Bronchial epithelial cell (primary cell): ENCODE results near the gene CRTC2. TPM values are rescaled to one million over a fixed set of nuclear protein-coding genes. Genes with fewer than 3 reads are reported as not detected.

Source experiments
- DNase-seq: peaks from one replicate; pipeline ENCODE4 v3.0.0-alpha.2; 2010; ENCODE audit warnings: low read depth
- FAIRE-seq: peaks from 2 replicates; lab custom pipeline; 2011; peaks lifted over from hg19 to GRCh38; lab: Jason Lieb, UNC
- H3K27me3 ChIP-seq: 2 replicates; pipeline ENCODE4 v1.5.1; 2011; ENCODE audit warnings: low read length; ENCODE audit not compliant: control insufficient read depth, insufficient read depth
- H3K36me3 ChIP-seq: 2 replicates; pipeline ENCODE4 v1.5.1; 2011; ENCODE audit warnings: low read length; ENCODE audit not compliant: control insufficient read depth, insufficient read depth
- H3K4me3 ChIP-seq: 2 replicates; pipeline ENCODE4 v1.5.1; 2011; ENCODE audit warnings: mild to moderate bottlenecking, low read depth, low read length, control low read depth
- total RNA-seq: library from RNA; depleted of rRNA; stranded (reverse); fragments of >200 nt; gene quantifications from 2 replicates; pipeline ENCODE4 v1.2.1, GENCODE V29; 2014
- TF ChIP-seq, protein P1 (sequence below): IDR thresholded peaks from 2 replicates; pipeline ENCODE4 v1.5.1; 2011; ENCODE audit warnings: mild to moderate bottlenecking, moderate library complexity, low read length, control low read depth, inconsistent platforms; ENCODE audit not compliant: insufficient read depth, severe bottlenecking

CRTC2 gene
- total RNA-seq, 1 donor from 2014 or later, result 2.6 TPM

GRCh38 chr1:153933955-153934354 is 24.5 kb downstream of the CRTC2 start:
- DNase-seq (no peak), FAIRE-seq (no peak)
- Histone ChIP-seq H3K27me3 (no peaks in the 10 kb centered on the region), H3K4me3 (no peak overlapping the region), H3K36me3 (peaks cover 34% of the 10 kb centered on the region)
- TF ChIP-seq, protein P1, sequence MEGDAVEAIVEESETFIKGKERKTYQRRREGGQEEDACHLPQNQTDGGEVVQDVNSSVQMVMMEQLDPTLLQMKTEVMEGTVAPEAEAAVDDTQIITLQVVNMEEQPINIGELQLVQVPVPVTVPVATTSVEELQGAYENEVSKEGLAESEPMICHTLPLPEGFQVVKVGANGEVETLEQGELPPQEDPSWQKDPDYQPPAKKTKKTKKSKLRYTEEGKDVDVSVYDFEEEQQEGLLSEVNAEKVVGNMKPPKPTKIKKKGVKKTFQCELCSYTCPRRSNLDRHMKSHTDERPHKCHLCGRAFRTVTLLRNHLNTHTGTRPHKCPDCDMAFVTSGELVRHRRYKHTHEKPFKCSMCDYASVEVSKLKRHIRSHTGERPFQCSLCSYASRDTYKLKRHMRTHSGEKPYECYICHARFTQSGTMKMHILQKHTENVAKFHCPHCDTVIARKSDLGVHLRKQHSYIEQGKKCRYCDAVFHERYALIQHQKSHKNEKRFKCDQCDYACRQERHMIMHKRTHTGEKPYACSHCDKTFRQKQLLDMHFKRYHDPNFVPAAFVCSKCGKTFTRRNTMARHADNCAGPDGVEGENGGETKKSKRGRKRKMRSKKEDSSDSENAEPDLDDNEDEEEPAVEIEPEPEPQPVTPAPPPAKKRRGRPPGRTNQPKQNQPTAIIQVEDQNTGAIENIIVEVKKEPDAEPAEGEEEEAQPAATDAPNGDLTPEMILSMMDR, result no peak

GRCh38 chr1:153933430-153933829 is 25.0 kb downstream of the CRTC2 start:
- no peaks in the 10 kb centered on the region for H3K27me3 ChIP-seq
- no peak for FAIRE-seq
- TF ChIP-seq, protein P1, result no peak
- no peak for DNase-seq
- no peak overlapping the region for H3K4me3 ChIP-seq
- peaks cover 34% of the 10 kb centered on the region for H3K36me3 ChIP-seq

GRCh38 chr1:153932156-153933131 is 26.0 kb downstream of the CRTC2 start:
- H3K36me3 ChIP-seq, result peaks cover 32% of the 10 kb centered on the region
- H3K4me3 ChIP-seq, result no peak overlapping the region
- DNase-seq, result no peak
- no peaks in the 10 kb centered on the region for H3K27me3 ChIP-seq
- FAIRE-seq, result no peak
- TF ChIP-seq, protein P1, result no peak

DNA sequence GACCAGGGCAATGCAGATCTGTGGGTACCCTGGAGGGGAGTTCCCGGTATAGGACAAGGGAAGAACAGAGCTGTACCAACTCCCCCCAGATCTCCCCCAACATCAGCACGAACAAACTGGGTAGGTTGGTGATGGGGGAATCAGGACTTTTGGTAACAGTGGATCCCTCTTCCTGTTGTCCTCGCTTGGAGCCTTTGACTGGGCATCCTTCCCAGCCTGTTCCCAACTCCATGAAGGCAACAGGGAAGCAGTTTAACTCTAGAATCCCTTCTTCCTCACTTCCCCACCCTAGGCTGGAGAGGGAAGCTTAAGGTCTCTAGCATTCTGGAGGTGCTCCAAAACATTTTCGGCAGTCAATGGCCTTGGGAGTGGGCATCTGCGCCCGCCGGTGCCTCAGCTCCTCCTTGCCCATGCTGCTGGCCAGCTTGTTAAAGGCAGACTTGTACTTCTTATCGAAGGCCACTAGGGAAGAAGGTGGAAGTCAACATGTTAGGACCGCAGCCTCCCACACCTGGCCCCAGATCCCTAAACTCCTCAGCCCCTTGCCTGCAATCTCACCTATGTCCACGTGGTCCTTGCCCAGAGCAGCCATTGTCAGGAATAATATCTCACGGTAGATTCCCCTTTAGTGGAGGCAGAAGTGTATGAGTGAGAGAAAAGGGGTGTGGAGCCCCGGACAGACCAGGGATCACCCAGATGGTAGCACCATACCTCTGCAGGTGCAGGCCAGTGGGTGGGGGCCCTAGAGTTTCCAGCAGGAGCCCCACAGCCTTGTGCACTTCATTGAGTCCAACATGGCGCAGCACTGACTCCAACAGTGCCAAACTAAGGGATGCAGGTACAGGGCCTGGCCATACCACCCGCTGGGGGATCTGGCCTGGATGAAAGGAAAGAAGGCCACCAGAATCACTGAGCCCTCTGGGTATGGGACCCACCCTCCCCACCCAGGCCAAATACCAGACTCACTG is 28.1 kb downstream of the CRTC2 start:
- DNase-seq (no peak), FAIRE-seq (no peak)
- Histone ChIP-seq H3K4me3 (no peak overlapping the region), H3K36me3 (peaks cover 22% of the 10 kb centered on the region), H3K27me3 (no peaks in the 10 kb centered on the region)
- TF ChIP-seq, protein P1, result no peak

GRCh38 chr1:153929426-153929825 is 29.0 kb downstream of the CRTC2 start:
- Histone ChIP-seq H3K27me3 (no peaks in the 10 kb centered on the region), H3K36me3 (peaks cover 21% of the 10 kb centered on the region), H3K4me3 (no peak overlapping the region)
- TF ChIP-seq, protein P1, result no peak
- FAIRE-seq (no peak), DNase-seq (no peak)
